Ovary (tissue), 9 donors: ENCODE results near the gene PARP11. TPM values are rescaled to one million over a fixed set of nuclear protein-coding genes. Genes with fewer than 3 reads are reported as not detected.

ENCODE experiments used
- DNase-seq, 5 donors: peaks; one replicate each; pipeline ENCODE4 v3.0.0-alpha.2; 2019 to 2020
- H3K27ac ChIP-seq, 2 donors: fragments of 200-600 bp; one replicate each; pipeline versions ENCODE4 v1.5.1 to v1.8.0; 2019 to 2022
- H3K27me3 ChIP-seq: fragments of 200-600 bp; one replicate; pipeline ENCODE4 v1.8.0; 2022
- H3K36me3 ChIP-seq: fragments of 200-600 bp; sonication (generic); one replicate; pipeline ENCODE4 v1.5.1; 2019
- H3K4me1 ChIP-seq: one replicate; pipeline ENCODE4 v1.8.1; 2013; ENCODE audit warnings: mild to moderate bottlenecking, moderate library complexity; ENCODE audit not compliant: insufficient read depth
- H3K4me3 ChIP-seq: fragments of 200-600 bp; sonication (generic); one replicate; pipeline ENCODE4 v1.5.1; 2017
- H3K9me3 ChIP-seq, 2 donors: fragments of 200-600 bp in 1 of 2; sonication (generic) in 1 of 2; one replicate each; pipeline versions ENCODE4 v1.5.1 to v1.8.1; 2013 to 2019; ENCODE audit warnings: mild to moderate bottlenecking in 1 of 2, moderate library complexity in 1 of 2
- EP300 ChIP-seq: sonication (generic); formaldehyde crosslinking; IDR thresholded peaks from one replicate; pipeline ENCODE4 v1.6.1; 2017; ENCODE audit warnings: antibody characterized with exemption
- POLR2A ChIP-seq: fragments of 450-650 bp; IDR thresholded peaks from one replicate; pipeline ENCODE4 v1.6.1; 2017; ENCODE audit warnings: antibody characterized with exemption, mild to moderate bottlenecking, moderate library complexity
- WGBS, 3 donors: extraction: QIAGEN DNeasy Blood & Tissue Kit in 1 of 3; methylation state at CpG; one replicate each; pipeline versions ENCODE4 v1.1.5 to v1.1.7; 2013 to 2017; 5-methylcytosine and 5-hydroxymethylcytosine counted together
- intact Hi-C, 4 donors: fragments of 100-400 bp; cut with DNase I; formaldehyde crosslinking; loops; one replicate each; pipeline versions ENCODE4 v1.11.0 to v1.15.1; 2022 to 2023
- polyA plus RNA-seq, 2 donors: library from polyadenylated mRNA; stranded (reverse); fragments of 200-250 nt in 1 of 2; fragments of 350-450 nt in 1 of 2; fragmentation: Illumina TruSeq in 1 of 2; extraction: RNeasy Lipid Tissue Mini Kit (QIAGEN cat#74804) in 1 of 2; gene quantifications; one replicate each; pipeline ENCODE4 v1.2.3, GENCODE V29; 2013 to 2014
- total RNA-seq, 7 donors: library from RNA; depleted of rRNA in 2 of 7; stranded (reverse); fragments of >200 nt in 2 of 7; fragmentation: NEBNext Ultra II Directional in 3 of 7; extraction: Animal tissue kit (Norgen Biotek cat#: 25700) in 3 of 7; gene quantifications; one replicate each; pipeline versions ENCODE4 v1.1.0 to v1.2.4, GENCODE V29; 2016 to 2023
- TF ChIP-seq, protein P1 (sequence below), 3 donors: fragments of 450-650 bp in 2 of 3; fragments of 200-600 bp in 1 of 3; IDR thresholded peaks; one replicate each; pipeline versions ENCODE4 v1.5.1 to v1.8.0; 2016 to 2022; ENCODE audit warnings: antibody characterized with exemption in 3 of 3, mild to moderate bottlenecking in 1 of 3
- donor health status: DM: no; HTN: no; CAD: no; lungs with moderate emphysema.
- donor health status: DM: no; HTN: no; CAD: no.
- donor health status: Bipolar disorder and iron deficiency.
- donor health status: DM: yes; HTN: yes; CAD: no.
- donor health status: DM: no; HTN: no; CAD: no.
- donor health status: DM: yes; HTN: yes; CAD: no.

The PARP11 gene
- total and polyA plus RNA-seq, 9 donors = 7.4 to 22.1 (median 17.4) TPM

DNA sequence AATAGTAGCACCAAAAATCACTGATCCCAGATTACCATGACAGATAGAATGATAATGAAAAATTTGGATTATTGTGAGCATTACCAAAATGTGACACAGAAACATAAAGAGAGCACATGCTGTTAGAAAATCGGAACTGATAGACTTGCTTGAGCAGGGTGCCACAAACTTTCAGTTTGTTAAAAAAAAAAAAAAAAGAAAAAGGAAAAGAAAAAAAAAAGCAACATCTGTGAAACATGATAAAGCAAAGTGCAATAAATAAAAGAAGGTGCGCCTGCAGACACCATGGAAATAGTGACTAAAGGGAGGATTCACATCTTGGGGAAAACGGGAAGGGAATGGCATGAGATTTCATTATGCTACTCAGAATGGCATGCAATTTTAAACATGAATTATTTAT lies 6.6 kb upstream of the PARP11 start:
- no peak for DNase-seq
- H3K9me3 ChIP-seq = no peaks in the 10 kb centered on the region
- H3K27me3 ChIP-seq = no peaks in the 10 kb centered on the region
- intact Hi-C loops = loop anchor here in 3 of 4 donors (5.0 to 10.0 kb wide), 3 partner anchors 162 to 395 kb away; partner anchors contain the start of gene CCND2 (in 3 of the 3)
- H3K36me3 ChIP-seq = no peaks in the 10 kb centered on the region
- TF ChIP-seq, protein P1, sequence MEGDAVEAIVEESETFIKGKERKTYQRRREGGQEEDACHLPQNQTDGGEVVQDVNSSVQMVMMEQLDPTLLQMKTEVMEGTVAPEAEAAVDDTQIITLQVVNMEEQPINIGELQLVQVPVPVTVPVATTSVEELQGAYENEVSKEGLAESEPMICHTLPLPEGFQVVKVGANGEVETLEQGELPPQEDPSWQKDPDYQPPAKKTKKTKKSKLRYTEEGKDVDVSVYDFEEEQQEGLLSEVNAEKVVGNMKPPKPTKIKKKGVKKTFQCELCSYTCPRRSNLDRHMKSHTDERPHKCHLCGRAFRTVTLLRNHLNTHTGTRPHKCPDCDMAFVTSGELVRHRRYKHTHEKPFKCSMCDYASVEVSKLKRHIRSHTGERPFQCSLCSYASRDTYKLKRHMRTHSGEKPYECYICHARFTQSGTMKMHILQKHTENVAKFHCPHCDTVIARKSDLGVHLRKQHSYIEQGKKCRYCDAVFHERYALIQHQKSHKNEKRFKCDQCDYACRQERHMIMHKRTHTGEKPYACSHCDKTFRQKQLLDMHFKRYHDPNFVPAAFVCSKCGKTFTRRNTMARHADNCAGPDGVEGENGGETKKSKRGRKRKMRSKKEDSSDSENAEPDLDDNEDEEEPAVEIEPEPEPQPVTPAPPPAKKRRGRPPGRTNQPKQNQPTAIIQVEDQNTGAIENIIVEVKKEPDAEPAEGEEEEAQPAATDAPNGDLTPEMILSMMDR (IDR thresholded peaks at IDR 0.05) = no peak
- TF ChIP-seq EP300 = no peak
- no peak for TF ChIP-seq POLR2A
- WGBS, 3 donors = 92 to 96% (median 94%) methylated on average over 3 of the region's 3 CpGs
- peaks cover 2% of the 10 kb centered on the region for H3K4me1 ChIP-seq
- no peak overlapping the region for H3K27ac ChIP-seq
- H3K4me3 ChIP-seq = no peak overlapping the region

- no peak for DNase-seq
- peaks cover 4% of the 10 kb centered on the region for H3K4me1 ChIP-seq
- no peak for TF ChIP-seq POLR2A
- TF ChIP-seq, protein P1 (IDR thresholded peaks at IDR 0.05) = no peak
- TF ChIP-seq EP300 = no peak
- no peaks in the 10 kb centered on the region for H3K27me3 ChIP-seq
- no peaks in the 10 kb centered on the region for H3K9me3 ChIP-seq
- WGBS, 3 donors = 59 to 82% (median 71%) methylated on average over 4 of the region's 4 CpGs
- no peaks in the 10 kb centered on the region for H3K36me3 ChIP-seq
- no peak overlapping the region for H3K27ac ChIP-seq
- H3K4me3 ChIP-seq = peak overlapping the region; percentile 62
- intact Hi-C loops = no loop called here
These were observed 1.8 kb downstream of the PARP11 start for GRCh38 chr12:3871356-3871755.

DNA sequence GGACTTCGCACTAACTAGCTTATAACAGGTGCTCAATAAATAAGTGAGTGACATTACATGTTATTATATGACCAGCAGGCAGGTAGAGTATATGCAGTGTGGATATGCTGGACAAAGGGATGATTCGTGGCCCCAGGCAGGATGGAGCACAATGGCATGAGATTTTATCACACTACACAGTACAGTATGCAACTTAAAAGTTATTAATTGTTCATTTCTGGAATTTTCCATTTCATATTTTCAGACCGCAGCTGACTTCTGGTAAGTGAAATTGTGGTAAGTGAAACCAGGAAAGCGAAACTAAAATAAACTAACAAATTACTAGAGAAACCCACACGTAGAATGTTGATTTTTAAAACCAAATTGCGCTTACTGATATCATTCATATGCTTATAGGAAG lies 3.3 kb downstream of the PARP11 start:
- DNase-seq = no peak
- no peaks in the 10 kb centered on the region for H3K27me3 ChIP-seq
- H3K4me3 ChIP-seq = no peak overlapping the region
- peaks cover 4% of the 10 kb centered on the region for H3K4me1 ChIP-seq
- no peaks in the 10 kb centered on the region for H3K9me3 ChIP-seq
- H3K27ac ChIP-seq = no peak overlapping the region
- intact Hi-C loops = no loop called here
- 31 to 65% (median 39%) methylated on average over 6 of the region's 6 CpGs for WGBS, 3 donors
- TF ChIP-seq POLR2A (no peak), EP300 (no peak)
- TF ChIP-seq, protein P1 (IDR thresholded peaks at IDR 0.05) = no peak
- no peaks in the 10 kb centered on the region for H3K36me3 ChIP-seq

- intact Hi-C loops = no loop called here
- no peaks in the 10 kb centered on the region for H3K36me3 ChIP-seq
- no peak for TF ChIP-seq EP300
- TF ChIP-seq, protein P1 (IDR thresholded peaks at IDR 0.05) = no peak
- TF ChIP-seq POLR2A = no peak
- peaks cover 4% of the 10 kb centered on the region for H3K4me1 ChIP-seq
- H3K4me3 ChIP-seq = no peak overlapping the region
- no peak for DNase-seq
- no peak overlapping the region for H3K27ac ChIP-seq
- H3K27me3 ChIP-seq = no peaks in the 10 kb centered on the region
- H3K9me3 ChIP-seq = no peaks in the 10 kb centered on the region
- WGBS, 3 donors = 97 to 98% (median 98%) methylated on average over 1 of the region's 1 CpG
These were observed 3.8 kb downstream of the PARP11 start for GRCh38 chr12:3869433-3869832.
